Mesendoderm (in vitro differentiated cells): ENCODE data around the gene LLPH.
A peak's percentile ranks its signal among the peaks of the same experiment; 100 is the strongest.

Source experiments
- DNase-seq: peaks from one replicate; pipeline ENCODE4 v3.0.0; 2013
- H2AK5ac ChIP-seq: 2 replicates; pipeline ENCODE4 v1.6.1; 2013; ENCODE audit warnings: low read length, inconsistent platforms
- H2BK120ac ChIP-seq: 2 replicates; pipeline ENCODE4 v1.6.1; 2013; ENCODE audit warnings: low read depth, mild to moderate bottlenecking, low read length, moderate library complexity, mixed read lengths
- H2BK15ac ChIP-seq: replicated peaks from 2 replicates; pipeline ENCODE4 v1.6.1; 2013; ENCODE audit warnings: low read depth, mild to moderate bottlenecking, moderate library complexity
- H2BK5ac ChIP-seq: 2 replicates; pipeline ENCODE4 v1.6.1; 2013; ENCODE audit warnings: low read length, inconsistent platforms
- H3K18ac ChIP-seq: 2 replicates; pipeline ENCODE4 v1.6.1; 2013; ENCODE audit warnings: mild to moderate bottlenecking, low read length, mixed read lengths
- H3K23ac ChIP-seq: one replicate; pipeline ENCODE4 v1.6.1; 2013; ENCODE audit warnings: low read length
- H3K27ac ChIP-seq: 2 replicates; pipeline ENCODE4 v1.5.1; 2013; ENCODE audit warnings: low read depth, mild to moderate bottlenecking, inconsistent platforms, low read length, moderate library complexity
- H3K27me3 ChIP-seq: 2 replicates; pipeline ENCODE4 v1.6.1; 2013; ENCODE audit warnings: low read length, control low read depth, mild to moderate bottlenecking, inconsistent platforms; ENCODE audit not compliant: insufficient read depth, poor library complexity
- H3K36me3 ChIP-seq: 2 replicates; pipeline ENCODE4 v1.6.1; 2013; ENCODE audit warnings: low read length, inconsistent platforms; ENCODE audit not compliant: control insufficient read depth, insufficient read depth
- H3K4ac ChIP-seq: one replicate; pipeline ENCODE4 v1.6.1; 2013; ENCODE audit warnings: low read depth, mild to moderate bottlenecking, low read length, moderate library complexity
- H3K4me1 ChIP-seq: 2 replicates; pipeline ENCODE4 v1.6.1; 2013; ENCODE audit warnings: low read depth, low read length, inconsistent platforms; ENCODE audit not compliant: control insufficient read depth
- H3K4me2 ChIP-seq: 2 replicates; pipeline ENCODE4 v1.6.1; 2013; ENCODE audit warnings: low read length
- H3K4me3 ChIP-seq: 2 replicates; pipeline ENCODE4 v1.5.1; 2013; ENCODE audit warnings: mild to moderate bottlenecking, low read length
- H3K56ac ChIP-seq: one replicate; pipeline ENCODE4 v1.6.1; 2013; ENCODE audit warnings: low read length
- H3K79me1 ChIP-seq: 2 replicates; pipeline ENCODE4 v1.6.1; 2013; ENCODE audit warnings: low read length, inconsistent platforms
- H3K79me2 ChIP-seq: 2 replicates; pipeline ENCODE4 v1.6.1; 2013; ENCODE audit warnings: mild to moderate bottlenecking, low read length; ENCODE audit not compliant: control insufficient read depth, insufficient read depth
- H3K9ac ChIP-seq: 2 replicates; pipeline ENCODE4 v1.6.1; 2013; ENCODE audit warnings: low read length, inconsistent platforms
- H4K5ac ChIP-seq: one replicate; pipeline ENCODE4 v1.6.1; 2013; ENCODE audit warnings: low read length
- H4K8ac ChIP-seq: one replicate; pipeline ENCODE4 v1.6.1; 2013; ENCODE audit warnings: low read depth, mild to moderate bottlenecking, control low read depth, low read length, moderate library complexity
- WGBS: extraction: QIAGEN DNeasy Blood & Tissue Kit; methylation state at CpG from one replicate; pipeline ENCODE4 v1.1.7; 2013; ENCODE audit warnings: low lambda C conversion rate, missing lambda C conversion rate; ENCODE audit not compliant: insufficient coverage; ENCODE audit errors: extremely low coverage; 5-methylcytosine and 5-hydroxymethylcytosine counted together

The LLPH gene

GRCh38 chr12:66169221-66170170 lies 38.9 kb upstream of the LLPH start, which contains the start of gene TMBIM4:
TSS of gene TMBIM4 (minus strand) at chr12:66169996. CDS start at chr12:66169951, 45 bp downstream.
- H4K8ac ChIP-seq, result no peak within 1 kb of the TSS
- peak within 1 kb of the TSS; percentile 77 for H3K4me2 ChIP-seq
- no peaks in the 10 kb centered on the region for H3K4me1 ChIP-seq
- no peak within 1 kb of the TSS for H2AK5ac ChIP-seq
- no CpG with 5 or more reads among the region's 67 CpGs for WGBS
- peak within 1 kb of the TSS; percentile 66 for H3K23ac ChIP-seq
- no peak within 1 kb of the TSS for H3K4ac ChIP-seq
- H3K9ac ChIP-seq, result peak within 1 kb of the TSS; percentile 76
- peak within 1 kb of the TSS; percentile 100 for H3K56ac ChIP-seq
- no peak within 1 kb of the TSS for H2BK15ac ChIP-seq
- no peaks in the 10 kb centered on the region for H3K27me3 ChIP-seq
- peak within 1 kb of the TSS; percentile 99 for H3K27ac ChIP-seq
- no peak within 1 kb of the TSS for H2BK120ac ChIP-seq
- peaks cover 2% of the 10 kb centered on the region for H3K79me1 ChIP-seq
- H3K79me2 ChIP-seq, result no peaks in the 10 kb centered on the region
- H3K36me3 ChIP-seq, result no peaks in the 10 kb centered on the region
- H2BK5ac ChIP-seq, result peak within 1 kb of the TSS; percentile 99
- H3K4me3 ChIP-seq, result peak within 1 kb of the TSS; percentile 48
- H3K18ac ChIP-seq, result peak within 1 kb of the TSS; percentile 88
- H4K5ac ChIP-seq, result peak within 1 kb of the TSS; percentile 81
- DNase-seq, result peak; percentile 97

- H3K27ac ChIP-seq, result no peak overlapping the region
- WGBS, result no CpG with 5 or more reads among the region's 8 CpGs
Measured at GRCh38 chr12:66168410-66168809, 37.9 kb upstream of the LLPH start.

GRCh38 chr12:66166561-66166960 lies 36.0 kb upstream of the LLPH start:
- Histone ChIP-seq H3K4me3 (no peak overlapping the region), H3K27me3 (no peaks in the 10 kb centered on the region), H3K27ac (no peak overlapping the region), H3K56ac (no peak overlapping the region), H3K18ac (no peak overlapping the region), H4K5ac (no peak overlapping the region), H2AK5ac (no peak overlapping the region), H3K23ac (no peak overlapping the region), H3K4ac (no peak overlapping the region), H2BK15ac (no peak overlapping the region), H3K36me3 (no peaks in the 10 kb centered on the region), H3K4me1 (no peaks in the 10 kb centered on the region), H3K79me2 (peaks cover 2% of the 10 kb centered on the region), H3K4me2 (no peak overlapping the region), H2BK5ac (no peak overlapping the region), H4K8ac (no peak overlapping the region), H3K79me1 (peaks cover 2% of the 10 kb centered on the region), H3K9ac (no peak overlapping the region), H2BK120ac (no peak overlapping the region)
- no peak for DNase-seq
- WGBS, result no CpG with 5 or more reads among the region's 2 CpGs

More at GRCh38 chr12:66168410-66168809, 37.9 kb upstream of the LLPH start:
- Histone ChIP-seq H4K5ac (no peak overlapping the region), H3K56ac (peak overlapping the region; percentile 22), H2BK5ac (no peak overlapping the region), H4K8ac (no peak overlapping the region), H2BK120ac (no peak overlapping the region), H3K79me1 (peaks cover 2% of the 10 kb centered on the region), H3K23ac (no peak overlapping the region), H3K18ac (no peak overlapping the region), H3K4me3 (no peak overlapping the region), H2AK5ac (no peak overlapping the region), H3K27me3 (no peaks in the 10 kb centered on the region), H3K4ac (no peak overlapping the region), H2BK15ac (no peak overlapping the region), H3K4me2 (no peak overlapping the region), H3K36me3 (no peaks in the 10 kb centered on the region), H3K79me2 (peaks cover 2% of the 10 kb centered on the region), H3K9ac (no peak overlapping the region), H3K4me1 (no peaks in the 10 kb centered on the region)
- no peak for DNase-seq

GRCh38 chr12:66165141-66165540 lies 34.6 kb upstream of the LLPH start:
- H3K79me1 ChIP-seq, result peaks cover 2% of the 10 kb centered on the region
- no peak overlapping the region for H3K4me2 ChIP-seq
- no peak overlapping the region for H3K4me3 ChIP-seq
- H3K56ac ChIP-seq, result no peak overlapping the region
- no peak overlapping the region for H3K18ac ChIP-seq
- H3K79me2 ChIP-seq, result peaks cover 2% of the 10 kb centered on the region
- no peak overlapping the region for H3K27ac ChIP-seq
- no CpG with 5 or more reads among the region's 2 CpGs for WGBS
- H2BK15ac ChIP-seq, result no peak overlapping the region
- DNase-seq, result no peak
- no peak overlapping the region for H2AK5ac ChIP-seq
- H2BK120ac ChIP-seq, result no peak overlapping the region
- no peak overlapping the region for H4K5ac ChIP-seq
- no peak overlapping the region for H2BK5ac ChIP-seq
- no peaks in the 10 kb centered on the region for H3K4me1 ChIP-seq
- no peaks in the 10 kb centered on the region for H3K36me3 ChIP-seq
- no peak overlapping the region for H3K23ac ChIP-seq
- no peak overlapping the region for H3K4ac ChIP-seq
- no peak overlapping the region for H4K8ac ChIP-seq
- H3K27me3 ChIP-seq, result no peaks in the 10 kb centered on the region
- H3K9ac ChIP-seq, result no peak overlapping the region

- Histone ChIP-seq H3K4me1 (no peaks in the 10 kb centered on the region), H3K79me1 (peaks cover 2% of the 10 kb centered on the region), H2BK15ac (no peak overlapping the region), H3K4me3 (no peak overlapping the region), H3K27me3 (no peaks in the 10 kb centered on the region), H3K9ac (no peak overlapping the region), H4K8ac (no peak overlapping the region), H3K4ac (no peak overlapping the region), H3K27ac (no peak overlapping the region), H2BK120ac (no peak overlapping the region), H2AK5ac (no peak overlapping the region), H3K79me2 (peaks cover 2% of the 10 kb centered on the region), H2BK5ac (no peak overlapping the region), H3K56ac (no peak overlapping the region), H4K5ac (no peak overlapping the region), H3K4me2 (no peak overlapping the region), H3K23ac (no peak overlapping the region), H3K36me3 (no peaks in the 10 kb centered on the region), H3K18ac (no peak overlapping the region)
- no CpG with 5 or more reads among the region's 3 CpGs for WGBS
- no peak for DNase-seq
Measured at GRCh38 chr12:66164349-66164821, 33.8 kb upstream of the LLPH start.
